ENCODE results near the gene RASAL2.
"Not testable (repeated sequence)": the region's sequence is repeated elsewhere in the genome, so short reads cannot be mapped to it uniquely, and the experiment has no call there.

Gene RASAL2

GRCh38 chr1:178243119-178243518 is 149.2 kb downstream of the RASAL2 start:
- Histone ChIP-seq H3K79me2 (ENCODE audit: insufficient read depth, low read length) (no peaks in the 10 kb centered on the region), H3K4me2 (ENCODE audit: low read depth, low read length, poor library complexity, severe bottlenecking) (no peak overlapping the region), H3K27me3 (ENCODE audit: insufficient read depth, low read length, poor library complexity, severe bottlenecking) (no peaks in the 10 kb centered on the region), H3K4me1 (ENCODE audit: insufficient read depth, low read length, poor library complexity, severe bottlenecking) (no peaks in the 10 kb centered on the region), H4K20me1 (ENCODE audit: insufficient read depth, low read length, poor library complexity, severe bottlenecking) (no peaks in the 10 kb centered on the region), H3K36me3 (ENCODE audit: insufficient read depth, low read length) (no peaks in the 10 kb centered on the region), H3K9ac (ENCODE audit: low read depth, low read length, poor library complexity, severe bottlenecking) (no peak overlapping the region), H3F3A (ENCODE audit: low read depth) (no peaks in the 10 kb centered on the region), H3K9me2 (replicated peaks; ENCODE audit: low read depth, low read length) (no peaks in the 10 kb centered on the region), H3K4me3 (ENCODE audit: low read length, poor library complexity, severe bottlenecking) (no peak overlapping the region), H2AFZ (ENCODE audit: low read length) (no peak overlapping the region), H3K9me3 (ENCODE audit: insufficient read depth, low read depth, low read length) (no peaks in the 10 kb centered on the region)
- TF ChIP-seq, protein P1, sequence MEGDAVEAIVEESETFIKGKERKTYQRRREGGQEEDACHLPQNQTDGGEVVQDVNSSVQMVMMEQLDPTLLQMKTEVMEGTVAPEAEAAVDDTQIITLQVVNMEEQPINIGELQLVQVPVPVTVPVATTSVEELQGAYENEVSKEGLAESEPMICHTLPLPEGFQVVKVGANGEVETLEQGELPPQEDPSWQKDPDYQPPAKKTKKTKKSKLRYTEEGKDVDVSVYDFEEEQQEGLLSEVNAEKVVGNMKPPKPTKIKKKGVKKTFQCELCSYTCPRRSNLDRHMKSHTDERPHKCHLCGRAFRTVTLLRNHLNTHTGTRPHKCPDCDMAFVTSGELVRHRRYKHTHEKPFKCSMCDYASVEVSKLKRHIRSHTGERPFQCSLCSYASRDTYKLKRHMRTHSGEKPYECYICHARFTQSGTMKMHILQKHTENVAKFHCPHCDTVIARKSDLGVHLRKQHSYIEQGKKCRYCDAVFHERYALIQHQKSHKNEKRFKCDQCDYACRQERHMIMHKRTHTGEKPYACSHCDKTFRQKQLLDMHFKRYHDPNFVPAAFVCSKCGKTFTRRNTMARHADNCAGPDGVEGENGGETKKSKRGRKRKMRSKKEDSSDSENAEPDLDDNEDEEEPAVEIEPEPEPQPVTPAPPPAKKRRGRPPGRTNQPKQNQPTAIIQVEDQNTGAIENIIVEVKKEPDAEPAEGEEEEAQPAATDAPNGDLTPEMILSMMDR (conservative IDR thresholded peaks at IDR 0.05; ENCODE audit: low read length) = no peak
- no peak for TF ChIP-seq EZH2phosphoT487 (IDR thresholded peaks at IDR 0.05; ENCODE audit: borderline replicate concordance)

DNA sequence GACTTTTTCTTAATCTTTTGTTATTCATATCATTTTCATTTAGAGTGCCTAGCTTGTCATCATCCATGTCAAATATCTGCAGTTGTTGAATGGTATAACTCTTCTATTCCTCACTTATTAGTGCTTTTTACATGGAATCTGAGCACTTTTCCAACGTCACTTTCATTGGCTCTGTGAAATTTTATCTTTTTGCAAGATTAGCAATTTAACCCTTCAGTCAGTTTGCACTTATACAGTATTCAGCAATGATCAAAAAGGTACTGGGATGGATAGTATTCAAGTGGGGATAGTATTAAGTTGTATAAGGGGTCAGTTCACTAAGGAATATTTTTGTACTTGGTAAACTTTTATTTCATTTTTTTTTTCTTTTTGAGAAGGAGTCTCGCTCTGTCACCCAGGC is 150.0 kb downstream of the RASAL2 start:
- no peaks in the 10 kb centered on the region for H3F3A ChIP-seq (ENCODE audit: low read depth)
- no peaks in the 10 kb centered on the region for H3K4me1 ChIP-seq (ENCODE audit: insufficient read depth, low read length, poor library complexity, severe bottlenecking)
- no peak overlapping the region for H3K9ac ChIP-seq (ENCODE audit: low read depth, low read length, poor library complexity, severe bottlenecking)
- no peaks in the 10 kb centered on the region for H3K79me2 ChIP-seq (ENCODE audit: insufficient read depth, low read length)
- H3K27me3 ChIP-seq (ENCODE audit: insufficient read depth, low read length, poor library complexity, severe bottlenecking) = no peaks in the 10 kb centered on the region
- no peak overlapping the region for H2AFZ ChIP-seq (ENCODE audit: low read length)
- H4K20me1 ChIP-seq (ENCODE audit: insufficient read depth, low read length, poor library complexity, severe bottlenecking) = no peaks in the 10 kb centered on the region
- TF ChIP-seq, protein P1 (conservative IDR thresholded peaks at IDR 0.05; ENCODE audit: low read length) = no peak
- TF ChIP-seq EZH2phosphoT487 (IDR thresholded peaks at IDR 0.05; ENCODE audit: borderline replicate concordance) = no peak
- no peak overlapping the region for H3K4me3 ChIP-seq (ENCODE audit: low read length, poor library complexity, severe bottlenecking)
- no peaks in the 10 kb centered on the region for H3K36me3 ChIP-seq (ENCODE audit: insufficient read depth, low read length)
- H3K4me2 ChIP-seq (ENCODE audit: low read depth, low read length, poor library complexity, severe bottlenecking) = no peak overlapping the region
- no peaks in the 10 kb centered on the region for H3K9me2 ChIP-seq (replicated peaks; ENCODE audit: low read depth, low read length)
- H3K9me3 ChIP-seq (ENCODE audit: insufficient read depth, low read depth, low read length) = no peaks in the 10 kb centered on the region

DNA sequence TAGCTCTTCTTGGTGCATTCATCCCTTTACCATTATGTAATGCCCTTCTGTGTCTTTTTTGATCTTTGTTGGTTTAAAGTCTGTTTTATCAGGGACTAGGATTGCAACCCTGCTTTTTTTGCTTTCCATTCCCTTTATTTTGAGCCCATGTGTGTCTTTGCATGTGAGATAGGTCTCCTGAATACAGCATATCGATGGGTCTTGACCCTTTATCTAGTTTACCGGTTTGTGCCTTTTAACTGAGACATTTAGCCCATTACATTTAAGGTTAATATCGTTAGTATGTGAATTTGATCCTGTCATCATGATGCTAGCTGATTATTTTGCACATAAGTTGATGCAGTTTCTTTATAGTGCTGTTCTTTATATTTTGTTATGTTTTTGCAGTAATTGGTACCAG is 154.4 kb downstream of the RASAL2 start:
- not testable (repeated sequence) for H3K9me3 ChIP-seq (ENCODE audit: insufficient read depth, low read depth, low read length); H4K20me1 ChIP-seq (ENCODE audit: insufficient read depth, low read length, poor library complexity, severe bottlenecking); H3F3A ChIP-seq (ENCODE audit: low read depth); H3K36me3 ChIP-seq (ENCODE audit: insufficient read depth, low read length); H3K4me1 ChIP-seq (ENCODE audit: insufficient read depth, low read length, poor library complexity, severe bottlenecking); H3K27me3 ChIP-seq (ENCODE audit: insufficient read depth, low read length, poor library complexity, severe bottlenecking); H3K9ac ChIP-seq (ENCODE audit: low read depth, low read length, poor library complexity, severe bottlenecking); H2AFZ ChIP-seq (ENCODE audit: low read length); H3K79me2 ChIP-seq (ENCODE audit: insufficient read depth, low read length); H3K4me3 ChIP-seq (ENCODE audit: low read length, poor library complexity, severe bottlenecking); H3K9me2 ChIP-seq (replicated peaks; ENCODE audit: low read depth, low read length); H3K4me2 ChIP-seq (ENCODE audit: low read depth, low read length, poor library complexity, severe bottlenecking)

DNA sequence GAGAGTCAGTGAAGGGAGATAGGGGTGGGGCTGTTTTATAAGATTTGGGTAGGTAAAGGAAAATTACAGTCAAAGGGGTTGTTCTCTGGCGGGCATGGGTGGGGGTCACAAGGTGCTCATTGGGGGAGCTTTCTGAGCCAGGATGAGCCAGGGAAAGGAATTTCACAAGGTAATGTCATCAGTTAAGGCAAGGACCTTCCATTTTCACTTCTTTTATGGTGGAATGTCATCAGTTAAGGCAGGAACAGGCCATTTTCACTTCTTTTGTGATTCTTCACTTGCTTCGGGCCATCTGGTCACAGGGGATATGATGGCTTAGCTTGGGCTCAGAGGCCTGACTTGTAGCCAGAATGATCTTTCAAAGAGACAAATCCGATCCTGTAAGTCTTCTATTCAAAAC is 159.7 kb downstream of the RASAL2 start:
- H4K20me1 ChIP-seq (ENCODE audit: insufficient read depth, low read length, poor library complexity, severe bottlenecking); H3K9ac ChIP-seq (ENCODE audit: low read depth, low read length, poor library complexity, severe bottlenecking); H3K4me3 ChIP-seq (ENCODE audit: low read length, poor library complexity, severe bottlenecking); H3K36me3 ChIP-seq (ENCODE audit: insufficient read depth, low read length); H3K79me2 ChIP-seq (ENCODE audit: insufficient read depth, low read length); H3K4me1 ChIP-seq (ENCODE audit: insufficient read depth, low read length, poor library complexity, severe bottlenecking); H3K9me3 ChIP-seq (ENCODE audit: insufficient read depth, low read depth, low read length); H2AFZ ChIP-seq (ENCODE audit: low read length); H3K9me2 ChIP-seq (replicated peaks; ENCODE audit: low read depth, low read length); H3F3A ChIP-seq (ENCODE audit: low read depth); H3K4me2 ChIP-seq (ENCODE audit: low read depth, low read length, poor library complexity, severe bottlenecking); H3K27me3 ChIP-seq (ENCODE audit: insufficient read depth, low read length, poor library complexity, severe bottlenecking): not testable (repeated sequence)

Data from Loucy (cell line).